HUES48 (cell line): ENCODE results near the gene SLC49A3.

ENCODE experiments used
- H3K27ac ChIP-seq: one replicate; pipeline ENCODE4 v1.7.0; 2013; ENCODE audit warnings: low read depth, low read length, inconsistent platforms
- H3K27me3 ChIP-seq: 2 replicates; pipeline ENCODE4 v1.6.1; 2013; ENCODE audit warnings: mild to moderate bottlenecking, low read length; ENCODE audit not compliant: control insufficient read depth, insufficient read depth
- H3K36me3 ChIP-seq: 2 replicates; pipeline ENCODE4 v1.6.1; 2013; ENCODE audit warnings: low read length; ENCODE audit not compliant: control insufficient read depth, insufficient read depth
- H3K4me1 ChIP-seq: 2 replicates; pipeline ENCODE4 v1.6.1; 2013; ENCODE audit warnings: mild to moderate bottlenecking, low read length; ENCODE audit not compliant: control insufficient read depth, insufficient read depth
- H3K4me3 ChIP-seq: 2 replicates; pipeline ENCODE4 v1.5.1; 2013; ENCODE audit warnings: mild to moderate bottlenecking, low read depth, low read length
- H3K9ac ChIP-seq: 2 replicates; pipeline ENCODE4 v1.6.1; 2013; ENCODE audit warnings: mild to moderate bottlenecking, low read depth, low read length, moderate library complexity
- H3K9me3 ChIP-seq: 2 replicates; pipeline ENCODE4 v1.6.1; 2013; ENCODE audit warnings: low read length; ENCODE audit not compliant: control insufficient read depth, insufficient read depth

The SLC49A3 gene

GRCh38 chr4:661881-662761, 26.8 kb downstream of the SLC49A3 start:
- Histone ChIP-seq H3K4me3 (no peak overlapping the region), H3K4me1 (0 out of 2 replicates have a peak, but pooled peaks cover 3% of the 10 kb centered on the region), H3K27me3 (no peaks in the 10 kb centered on the region), H3K27ac (no peak overlapping the region), H3K9ac (no peak overlapping the region), H3K9me3 (no peaks in the 10 kb centered on the region), H3K36me3 (no peaks in the 10 kb centered on the region)

GRCh38 chr4:661231-661630, 27.7 kb downstream of the SLC49A3 start:
- Histone ChIP-seq H3K27me3 (no peaks in the 10 kb centered on the region), H3K27ac (no peak overlapping the region), H3K4me3 (no peak overlapping the region), H3K36me3 (no peaks in the 10 kb centered on the region), H3K9ac (no peak overlapping the region), H3K4me1 (0 out of 2 replicates have a peak, but pooled peaks cover 3% of the 10 kb centered on the region), H3K9me3 (no peaks in the 10 kb centered on the region)

GRCh38 chr4:660401-660800, 28.6 kb downstream of the SLC49A3 start:
- Histone ChIP-seq H3K9me3 (no peaks in the 10 kb centered on the region), H3K36me3 (no peaks in the 10 kb centered on the region), H3K27ac (no peak overlapping the region), H3K9ac (no peak overlapping the region), H3K4me3 (no peak overlapping the region), H3K27me3 (no peaks in the 10 kb centered on the region), H3K4me1 (0 out of 2 replicates have a peak, but pooled peaks cover 3% of the 10 kb centered on the region)

- no peak overlapping the region for H3K9ac ChIP-seq
- H3K4me1 ChIP-seq, result 0 out of 2 replicates have a peak, but pooled peaks cover 3% of the 10 kb centered on the region
- H3K36me3 ChIP-seq, result no peaks in the 10 kb centered on the region
- H3K27me3 ChIP-seq, result no peaks in the 10 kb centered on the region
- no peak overlapping the region for H3K27ac ChIP-seq
- H3K9me3 ChIP-seq, result no peaks in the 10 kb centered on the region
- no peak overlapping the region for H3K4me3 ChIP-seq
Observed at GRCh38 chr4:659851-660250, 29.1 kb downstream of the SLC49A3 start.

GRCh38 chr4:658681-659667, 30.0 kb downstream of the SLC49A3 start:
- no peaks in the 10 kb centered on the region for H3K9me3 ChIP-seq
- no peak overlapping the region for H3K27ac ChIP-seq
- no peaks in the 10 kb centered on the region for H3K27me3 ChIP-seq
- H3K36me3 ChIP-seq, result no peaks in the 10 kb centered on the region
- H3K4me3 ChIP-seq, result no peak overlapping the region
- no peak overlapping the region for H3K9ac ChIP-seq
- H3K4me1 ChIP-seq, result no peaks in the 10 kb centered on the region

GRCh38 chr4:657834-658667, 30.9 kb downstream of the SLC49A3 start:
- H3K4me1 ChIP-seq, result no peaks in the 10 kb centered on the region
- no peaks in the 10 kb centered on the region for H3K36me3 ChIP-seq
- no peak overlapping the region for H3K9ac ChIP-seq
- no peaks in the 10 kb centered on the region for H3K9me3 ChIP-seq
- no peaks in the 10 kb centered on the region for H3K27me3 ChIP-seq
- no peak overlapping the region for H3K4me3 ChIP-seq
- no peak overlapping the region for H3K27ac ChIP-seq

- Histone ChIP-seq H3K27me3 (no peaks in the 10 kb centered on the region), H3K36me3 (no peaks in the 10 kb centered on the region), H3K4me1 (no peaks in the 10 kb centered on the region), H3K27ac (no peak overlapping the region), H3K4me3 (no peak overlapping the region), H3K9me3 (no peaks in the 10 kb centered on the region), H3K9ac (no peak overlapping the region)
Observed at GRCh38 chr4:657338-657833, 31.6 kb downstream of the SLC49A3 start.

- Histone ChIP-seq H3K4me1 (no peaks in the 10 kb centered on the region), H3K27me3 (no peaks in the 10 kb centered on the region), H3K4me3 (no peak overlapping the region), H3K36me3 (no peaks in the 10 kb centered on the region), H3K27ac (no peak overlapping the region), H3K9me3 (no peaks in the 10 kb centered on the region), H3K9ac (no peak overlapping the region)
Observed at GRCh38 chr4:656436-657337, 32.3 kb downstream of the SLC49A3 start.

- H3K9ac ChIP-seq, result no peak overlapping the region
- no peak overlapping the region for H3K4me3 ChIP-seq
- H3K27ac ChIP-seq, result no peak overlapping the region
- H3K9me3 ChIP-seq, result no peaks in the 10 kb centered on the region
- H3K36me3 ChIP-seq, result no peaks in the 10 kb centered on the region
- H3K27me3 ChIP-seq, result no peaks in the 10 kb centered on the region
- H3K4me1 ChIP-seq, result no peaks in the 10 kb centered on the region
Observed at GRCh38 chr4:655464-656151, 33.3 kb downstream of the SLC49A3 start.
